Tibial nerve (tissue), 3 donors: ENCODE results near the gene NT5DC4.

Experiments used
- CTCF ChIP-seq, 5 experiments: fragments of 200-600 bp in 3 of 5; fragments of 450-650 bp in 2 of 5; sonication (generic) in 3 of 5; IDR thresholded peaks; one replicate each; pipeline ENCODE4 v1.5.1; 2016 to 2019; ENCODE audit warnings: antibody characterized with exemption in 5 of 5, mild to moderate bottlenecking in 3 of 5, moderate library complexity in 2 of 5
- POLR2A ChIP-seq, 2 donors: fragments of 450-650 bp; IDR thresholded peaks; one replicate each; pipeline ENCODE4 v1.6.1; 2017; ENCODE audit warnings: antibody characterized with exemption in 2 of 2, mild to moderate bottlenecking in 2 of 2, moderate library complexity in 2 of 2

- TF ChIP-seq POLR2A (IDR thresholded peaks at IDR 0.05) (no peak), CTCF (IDR thresholded peaks at IDR 0.05) (no peak)
These were observed 9.4 kb downstream of the NT5DC4 start for GRCh38 chr2:112730216-112730615.
